Ishikawa (cell line): ENCODE measurements around the gene ACTL7A.

ENCODE experiments used
- CEBPB ChIP-seq: IDR thresholded peaks from 2 replicates; pipeline ENCODE4 v1.6.1; 2012
- CREB1 ChIP-seq: IDR thresholded peaks from 2 replicates; pipeline ENCODE4 v1.6.1; 2012; ENCODE audit warnings: low read depth
- EGR1 ChIP-seq: IDR thresholded peaks from 2 replicates; pipeline ENCODE4 v1.6.1; 2012
- EP300 ChIP-seq: IDR thresholded peaks from 2 replicates; pipeline ENCODE4 v1.6.1; 2012; ENCODE audit warnings: borderline replicate concordance
- FOXM1 ChIP-seq: IDR thresholded peaks from 2 replicates; pipeline ENCODE4 v1.6.1; 2012; ENCODE audit warnings: low read depth, borderline replicate concordance
- MAX ChIP-seq: IDR thresholded peaks from 2 replicates; pipeline ENCODE4 v1.6.1; 2012
- NFIC ChIP-seq: IDR thresholded peaks from 2 replicates; pipeline ENCODE4 v1.6.1; 2012
- RAD21 ChIP-seq: IDR thresholded peaks from 2 replicates; pipeline ENCODE4 v1.6.1; 2012; ENCODE audit warnings: low read depth
- REST ChIP-seq: IDR thresholded peaks from 2 replicates; pipeline ENCODE4 v1.6.1; 2012; ENCODE audit warnings: low read depth, mild to moderate bottlenecking
- TAF1 ChIP-seq: IDR thresholded peaks from 2 replicates; pipeline ENCODE4 v1.6.1; 2012; ENCODE audit warnings: low read depth, mild to moderate bottlenecking
- TCF12 ChIP-seq: IDR thresholded peaks from 2 replicates; pipeline ENCODE4 v1.6.1; 2012; ENCODE audit warnings: low read depth
- TEAD4 ChIP-seq: IDR thresholded peaks from 2 replicates; pipeline ENCODE4 v1.6.1; 2012
- USF1 ChIP-seq: IDR thresholded peaks from 2 replicates; pipeline ENCODE4 v1.6.1; 2012
- YY1 ChIP-seq: IDR thresholded peaks from 2 replicates; pipeline ENCODE4 v1.6.1; 2012; ENCODE audit warnings: low read depth
- ZBTB7A ChIP-seq: IDR thresholded peaks from 2 replicates; pipeline ENCODE4 v1.6.1; 2012; ENCODE audit warnings: low read depth

The ACTL7A gene

GRCh38 chr9:108882052-108882888 lies 20.2 kb downstream of the ACTL7A start:
- TF ChIP-seq YY1 = no peak

- TF ChIP-seq NFIC (no peak), REST (no peak), TAF1 (no peak), FOXM1 (no peak)
Observed at GRCh38 chr9:108883085-108883484, 21.0 kb downstream of the ACTL7A start.

GRCh38 chr9:108884701-108885100 lies 22.6 kb downstream of the ACTL7A start:
- TF ChIP-seq FOXM1 (no peak), EGR1 (no peak), EP300 (no peak), TAF1 (no peak), ZBTB7A (no peak), YY1 (no peak), CEBPB (no peak), CREB1 (no peak), REST (no peak), MAX (no peak), RAD21 (no peak), TEAD4 (no peak), USF1 (no peak), TCF12 (no peak), NFIC (no peak)

- TF ChIP-seq NFIC = peak; percentile 77
- TF ChIP-seq ZBTB7A = no peak
Observed at GRCh38 chr9:108885643-108886348, 23.7 kb downstream of the ACTL7A start.

GRCh38 chr9:108889649-108890067 lies 27.6 kb downstream of the ACTL7A start:
- TF ChIP-seq RAD21 (0 out of 2 replicates have a peak, but pooled peaks have one; percentile 18), EGR1 (no peak)

- TF ChIP-seq TAF1 (no peak), ZBTB7A (no peak), YY1 (no peak), MAX (no peak), EP300 (no peak), USF1 (no peak), TCF12 (no peak), RAD21 (no peak), TEAD4 (no peak), REST (no peak), FOXM1 (no peak), CEBPB (no peak), NFIC (no peak), CREB1 (no peak), EGR1 (no peak)
Observed at GRCh38 chr9:108894225-108894997, 32.3 kb downstream of the ACTL7A start.
